ENCODE measurements around the gene BORCS5.

BORCS5 gene

GRCh38 chr12:12474471-12474928 is 117.6 kb downstream of the BORCS5 start:
- H3F3A ChIP-seq (ENCODE audit: insufficient read depth, low read length): no peaks in the 10 kb centered on the region
- H4K20me1 ChIP-seq (ENCODE audit: insufficient read depth, low read length): no peaks in the 10 kb centered on the region
- peaks cover 4% of the 10 kb centered on the region; the same call in 1 of the 2 replicates for H3K36me3 ChIP-seq (replicated peaks; ENCODE audit: insufficient read depth, low read length)
- no peak overlapping the region for H3K27ac ChIP-seq (ENCODE audit: low read length)
- no peak overlapping the region for H3K4me2 ChIP-seq (ENCODE audit: low read depth, low read length)
- no peaks in the 10 kb centered on the region for H3K9me2 ChIP-seq (replicated peaks; ENCODE audit: insufficient read depth, low read length)
- H3K27me3 ChIP-seq (replicated peaks; ENCODE audit: insufficient read depth, low read length): no peaks in the 10 kb centered on the region
- no peak overlapping the region for H3K9ac ChIP-seq (ENCODE audit: low read length)
- no peaks in the 10 kb centered on the region for H3K79me2 ChIP-seq (ENCODE audit: low read length)
- H2AFZ ChIP-seq (ENCODE audit: low read length): no peak overlapping the region
- no peaks in the 10 kb centered on the region for H3K4me1 ChIP-seq (ENCODE audit: low read length)
- no peaks in the 10 kb centered on the region for H3K9me3 ChIP-seq (replicated peaks; ENCODE audit: insufficient read depth, low read length)
- no peak overlapping the region for H3K4me3 ChIP-seq (ENCODE audit: low read length)
- DNase-seq: no peak
- TF ChIP-seq EZH2phosphoT487 (IDR thresholded peaks at IDR 0.05; ENCODE audit: low read length) (no peak), EZH2 (optimal IDR thresholded peaks at IDR 0.05; ENCODE audit: low read depth, low read length) (no peak)
- TF ChIP-seq, protein P1, sequence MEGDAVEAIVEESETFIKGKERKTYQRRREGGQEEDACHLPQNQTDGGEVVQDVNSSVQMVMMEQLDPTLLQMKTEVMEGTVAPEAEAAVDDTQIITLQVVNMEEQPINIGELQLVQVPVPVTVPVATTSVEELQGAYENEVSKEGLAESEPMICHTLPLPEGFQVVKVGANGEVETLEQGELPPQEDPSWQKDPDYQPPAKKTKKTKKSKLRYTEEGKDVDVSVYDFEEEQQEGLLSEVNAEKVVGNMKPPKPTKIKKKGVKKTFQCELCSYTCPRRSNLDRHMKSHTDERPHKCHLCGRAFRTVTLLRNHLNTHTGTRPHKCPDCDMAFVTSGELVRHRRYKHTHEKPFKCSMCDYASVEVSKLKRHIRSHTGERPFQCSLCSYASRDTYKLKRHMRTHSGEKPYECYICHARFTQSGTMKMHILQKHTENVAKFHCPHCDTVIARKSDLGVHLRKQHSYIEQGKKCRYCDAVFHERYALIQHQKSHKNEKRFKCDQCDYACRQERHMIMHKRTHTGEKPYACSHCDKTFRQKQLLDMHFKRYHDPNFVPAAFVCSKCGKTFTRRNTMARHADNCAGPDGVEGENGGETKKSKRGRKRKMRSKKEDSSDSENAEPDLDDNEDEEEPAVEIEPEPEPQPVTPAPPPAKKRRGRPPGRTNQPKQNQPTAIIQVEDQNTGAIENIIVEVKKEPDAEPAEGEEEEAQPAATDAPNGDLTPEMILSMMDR (IDR thresholded peaks at IDR 0.05; ENCODE audit: low read length): no peak

- Histone ChIP-seq H3K4me3 (ENCODE audit: low read length) (no peak overlapping the region), H3K4me2 (ENCODE audit: low read depth, low read length) (no peak overlapping the region), H2AFZ (ENCODE audit: low read length) (no peak overlapping the region), H3K36me3 (replicated peaks; ENCODE audit: insufficient read depth, low read length) (peaks cover 4% of the 10 kb centered on the region; the same call in 1 of the 2 replicates), H3K27ac (ENCODE audit: low read length) (no peak overlapping the region), H3K9me3 (replicated peaks; ENCODE audit: insufficient read depth, low read length) (no peaks in the 10 kb centered on the region), H3K9me2 (replicated peaks; ENCODE audit: insufficient read depth, low read length) (no peaks in the 10 kb centered on the region), H3F3A (ENCODE audit: insufficient read depth, low read length) (no peaks in the 10 kb centered on the region), H3K9ac (ENCODE audit: low read length) (no peak overlapping the region), H4K20me1 (ENCODE audit: insufficient read depth, low read length) (no peaks in the 10 kb centered on the region), H3K4me1 (ENCODE audit: low read length) (no peaks in the 10 kb centered on the region), H3K27me3 (replicated peaks; ENCODE audit: insufficient read depth, low read length) (no peaks in the 10 kb centered on the region), H3K79me2 (ENCODE audit: low read length) (no peaks in the 10 kb centered on the region)
- no peak for TF ChIP-seq EZH2 (optimal IDR thresholded peaks at IDR 0.05; ENCODE audit: low read depth, low read length)
- TF ChIP-seq, protein P1 (IDR thresholded peaks at IDR 0.05; ENCODE audit: low read length): no peak
- no peak for TF ChIP-seq EZH2phosphoT487 (IDR thresholded peaks at IDR 0.05; ENCODE audit: low read length)
- no peak for DNase-seq
Observed at GRCh38 chr12:12474931-12475795, 118.3 kb downstream of the BORCS5 start.

DNA sequence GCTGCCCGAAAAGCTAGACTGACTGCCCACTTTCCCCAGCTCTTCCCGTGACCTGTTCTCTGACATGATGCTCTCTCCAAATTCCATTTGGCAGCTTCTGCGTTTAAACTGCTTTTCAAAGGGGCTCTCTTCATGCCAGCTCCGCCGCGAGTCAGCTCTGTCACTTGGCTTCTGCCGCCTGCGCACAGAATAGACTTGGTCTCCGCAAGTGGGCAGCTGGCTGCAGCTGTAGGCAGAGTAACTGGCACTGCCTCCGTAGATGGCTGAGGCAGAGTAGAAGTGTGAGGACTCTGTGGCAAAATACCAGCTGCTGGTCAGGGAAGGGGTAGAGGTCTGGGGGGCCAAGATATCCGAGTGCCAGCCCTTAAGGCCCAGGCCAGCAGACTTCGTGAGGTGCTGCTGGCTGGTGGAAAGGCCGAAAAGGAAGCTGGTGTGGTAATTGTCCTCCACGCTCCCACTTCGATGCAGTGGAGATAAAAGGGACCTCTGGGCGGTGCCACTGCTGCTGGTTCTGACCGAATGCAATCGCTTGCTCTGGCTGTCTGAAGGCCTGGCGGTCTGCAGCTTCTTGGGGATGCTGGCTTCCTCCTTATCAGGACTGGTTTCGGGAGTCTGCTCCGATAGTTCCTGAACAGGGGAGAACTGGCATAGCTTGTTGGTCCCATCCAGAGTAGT is 120.1 kb downstream of the BORCS5 start:
- Histone ChIP-seq H3K4me2 (ENCODE audit: low read depth, low read length) (no peak overlapping the region), H3K4me1 (ENCODE audit: low read length) (no peaks in the 10 kb centered on the region), H4K20me1 (ENCODE audit: insufficient read depth, low read length) (no peaks in the 10 kb centered on the region), H3K27ac (ENCODE audit: low read length) (no peak overlapping the region), H3K9me3 (replicated peaks; ENCODE audit: insufficient read depth, low read length) (no peaks in the 10 kb centered on the region), H3K36me3 (replicated peaks; ENCODE audit: insufficient read depth, low read length) (peaks cover 4% of the 10 kb centered on the region; the same call in 1 of the 2 replicates), H3K79me2 (ENCODE audit: low read length) (no peaks in the 10 kb centered on the region), H2AFZ (ENCODE audit: low read length) (no peak overlapping the region), H3F3A (ENCODE audit: insufficient read depth, low read length) (no peaks in the 10 kb centered on the region), H3K9me2 (replicated peaks; ENCODE audit: insufficient read depth, low read length) (no peaks in the 10 kb centered on the region), H3K9ac (ENCODE audit: low read length) (no peak overlapping the region), H3K4me3 (ENCODE audit: low read length) (no peak overlapping the region), H3K27me3 (replicated peaks; ENCODE audit: insufficient read depth, low read length) (no peaks in the 10 kb centered on the region)
- TF ChIP-seq EZH2phosphoT487 (IDR thresholded peaks at IDR 0.05; ENCODE audit: low read length) (no peak), EZH2 (optimal IDR thresholded peaks at IDR 0.05; ENCODE audit: low read depth, low read length) (no peak)
- TF ChIP-seq, protein P1 (IDR thresholded peaks at IDR 0.05; ENCODE audit: low read length): no peak
- DNase-seq: no peak
